ENCODE measurements around the gene CARD9.
A peak's percentile ranks its signal among the peaks of the same experiment; 100 is the strongest.

CARD9 gene

DNA sequence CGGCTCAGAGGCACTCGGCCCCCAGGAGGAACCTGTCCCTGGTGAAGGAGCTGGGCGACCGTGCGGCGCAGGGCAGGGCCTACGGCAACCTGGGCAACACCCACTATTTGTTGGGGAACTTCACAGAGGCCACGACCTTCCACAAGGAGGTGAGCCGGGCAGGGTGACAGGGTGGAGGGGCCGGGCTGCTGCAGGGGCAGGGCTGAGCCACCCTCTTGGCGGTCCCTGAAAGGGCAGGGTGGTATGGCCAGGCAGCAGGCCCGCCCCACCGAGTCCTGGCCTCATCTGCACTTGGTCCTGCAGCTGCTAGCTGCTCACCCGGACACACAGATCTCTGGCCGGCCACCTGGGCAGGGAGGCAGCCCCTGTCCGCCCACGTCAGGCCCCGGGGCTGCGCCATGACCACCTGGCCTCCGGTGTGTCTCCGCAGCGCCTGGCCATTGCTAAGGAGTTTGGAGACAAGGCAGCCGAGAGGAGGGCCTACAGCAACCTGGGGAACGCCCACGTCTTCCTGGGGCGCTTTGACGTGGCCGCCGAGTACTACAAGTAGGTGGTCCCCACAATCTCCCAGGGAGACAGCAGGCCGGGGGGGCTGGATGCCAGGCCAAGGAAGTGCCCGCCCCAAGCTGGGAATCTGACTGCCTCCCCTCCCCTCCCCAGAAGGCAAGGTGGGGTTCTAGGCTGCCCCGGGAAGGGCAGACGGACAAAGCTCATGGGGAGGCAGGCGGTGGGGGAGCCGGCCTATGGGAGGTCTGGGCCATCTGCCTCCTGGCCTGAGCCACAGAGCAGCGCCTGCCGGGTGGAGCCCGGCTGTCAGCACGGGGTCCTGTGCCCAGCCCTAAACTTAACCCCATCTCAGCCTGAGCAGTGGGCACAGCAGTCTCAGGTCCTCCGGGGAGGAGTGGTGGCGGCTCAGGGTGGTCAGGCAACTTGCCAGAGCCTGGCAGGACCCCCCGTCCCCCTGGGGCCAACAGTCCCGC is 35.8 kb downstream of the CARD9 start:
- TF ChIP-seq POLR2A (IDR thresholded peaks at IDR 0.05; ENCODE audit: low read depth, low read length): no peak
- DNase-seq (ENCODE audit: insufficient read length, low spot score) (no peak), FAIRE-seq (no peak)

DNA sequence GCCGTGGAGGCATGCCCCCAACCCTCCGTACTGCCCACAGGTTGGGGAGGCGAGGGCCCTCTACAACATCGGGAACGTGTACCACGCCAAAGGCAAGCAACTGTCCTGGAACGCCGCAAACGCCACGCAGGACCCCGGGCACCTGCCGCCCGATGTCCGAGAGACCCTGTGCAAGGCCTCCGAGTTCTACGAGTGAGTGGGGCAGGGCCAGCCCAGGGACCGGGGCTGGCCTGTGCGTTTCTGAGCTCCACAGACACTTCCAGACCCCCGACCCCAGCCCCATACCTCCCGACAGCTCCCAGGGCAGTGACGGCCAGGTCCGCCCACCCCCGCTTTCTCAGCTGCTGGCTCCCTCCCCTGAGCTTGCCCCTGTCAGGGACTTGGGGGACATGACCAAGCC is 36.6 kb downstream of the CARD9 start:
- no peak for FAIRE-seq
- no peak for TF ChIP-seq POLR2A (IDR thresholded peaks at IDR 0.05; ENCODE audit: low read depth, low read length)
- no peak for DNase-seq (ENCODE audit: insufficient read length, low spot score)

DNA sequence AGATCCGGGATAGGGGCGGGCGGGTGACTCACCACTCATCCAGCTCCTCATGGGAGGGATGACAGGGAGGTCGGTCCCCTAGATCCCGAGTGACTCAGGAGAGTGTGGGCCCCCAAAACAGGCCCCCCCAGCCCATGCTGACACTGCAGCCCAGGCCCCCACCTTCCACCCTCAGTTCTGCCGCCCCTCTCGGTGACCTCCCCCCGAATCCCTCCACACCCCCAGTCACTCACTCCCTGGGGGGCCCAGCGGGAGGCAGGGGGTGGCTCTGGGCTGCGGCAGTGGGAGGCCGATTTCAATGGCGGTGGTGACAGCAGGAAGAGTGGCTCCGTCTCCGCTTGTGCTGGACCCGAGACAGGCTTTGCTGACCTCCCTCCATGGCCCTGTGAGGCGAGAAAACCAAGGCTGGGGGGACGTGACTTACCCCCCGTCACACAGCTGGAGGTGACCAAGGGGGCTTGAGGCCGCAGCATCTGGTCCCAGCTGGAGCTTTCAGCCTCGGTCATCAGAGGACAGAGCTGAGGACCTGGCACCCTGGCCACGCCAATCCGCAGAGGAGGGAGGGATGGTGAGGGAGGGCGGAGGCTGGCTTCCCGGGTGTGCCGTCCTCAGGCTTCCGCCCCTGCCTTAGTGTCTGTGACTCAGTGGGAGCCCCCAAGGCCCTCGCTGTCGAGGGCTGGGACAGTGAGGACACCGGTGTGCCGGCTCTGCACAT is 37.2 kb downstream of the CARD9 start:
- DNase-seq (ENCODE audit: insufficient read length, low spot score) (peak; percentile 93), FAIRE-seq (no peak)
- no peak for TF ChIP-seq POLR2A (IDR thresholded peaks at IDR 0.05; ENCODE audit: low read depth, low read length)

GRCh38 chr9:136335296-136336155 is 37.9 kb downstream of the CARD9 start:
- no peak for FAIRE-seq
- DNase-seq (ENCODE audit: insufficient read length, low spot score): no peak
- TF ChIP-seq POLR2A (IDR thresholded peaks at IDR 0.05; ENCODE audit: low read depth, low read length): no peak

GRCh38 chr9:136334541-136334940 is 38.9 kb downstream of the CARD9 start:
- TF ChIP-seq POLR2A (IDR thresholded peaks at IDR 0.05; ENCODE audit: low read depth, low read length): no peak
- no peak for FAIRE-seq
- DNase-seq (ENCODE audit: insufficient read length, low spot score): no peak

GRCh38 chr9:136333486-136333885 is 40.0 kb downstream of the CARD9 start:
- TF ChIP-seq POLR2A (IDR thresholded peaks at IDR 0.05; ENCODE audit: low read depth, low read length): no peak
- no peak for DNase-seq (ENCODE audit: insufficient read length, low spot score)
- no peak for FAIRE-seq

DNA sequence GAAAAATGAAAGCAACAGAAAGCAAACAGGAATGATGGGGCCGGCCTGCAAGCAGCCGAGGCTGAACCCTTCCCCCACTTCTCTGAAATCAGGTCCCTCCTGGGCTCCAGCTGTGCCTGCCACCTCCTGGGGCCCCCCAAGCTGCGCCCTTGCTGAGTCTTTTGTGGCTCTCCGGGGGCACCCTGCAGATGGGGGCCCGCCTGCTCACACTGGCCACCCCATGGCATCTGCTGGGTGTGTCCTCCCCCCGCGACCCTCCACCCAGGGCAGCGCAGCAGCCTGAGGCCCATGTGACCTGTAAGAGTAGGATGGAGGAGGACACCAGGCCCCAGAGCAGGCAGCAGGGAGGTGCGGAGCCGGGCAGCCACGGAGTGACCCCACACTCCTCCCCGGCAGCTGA is 40.4 kb downstream of the CARD9 start:
- TF ChIP-seq POLR2A (IDR thresholded peaks at IDR 0.05; ENCODE audit: low read depth, low read length): no peak
- no peak for FAIRE-seq
- no peak for DNase-seq (ENCODE audit: insufficient read length, low spot score)

GRCh38 chr9:136332482-136332983 is 40.9 kb downstream of the CARD9 start:
- FAIRE-seq (no peak), DNase-seq (ENCODE audit: insufficient read length, low spot score) (no peak)
- no peak for TF ChIP-seq POLR2A (IDR thresholded peaks at IDR 0.05; ENCODE audit: low read depth, low read length)

DNA sequence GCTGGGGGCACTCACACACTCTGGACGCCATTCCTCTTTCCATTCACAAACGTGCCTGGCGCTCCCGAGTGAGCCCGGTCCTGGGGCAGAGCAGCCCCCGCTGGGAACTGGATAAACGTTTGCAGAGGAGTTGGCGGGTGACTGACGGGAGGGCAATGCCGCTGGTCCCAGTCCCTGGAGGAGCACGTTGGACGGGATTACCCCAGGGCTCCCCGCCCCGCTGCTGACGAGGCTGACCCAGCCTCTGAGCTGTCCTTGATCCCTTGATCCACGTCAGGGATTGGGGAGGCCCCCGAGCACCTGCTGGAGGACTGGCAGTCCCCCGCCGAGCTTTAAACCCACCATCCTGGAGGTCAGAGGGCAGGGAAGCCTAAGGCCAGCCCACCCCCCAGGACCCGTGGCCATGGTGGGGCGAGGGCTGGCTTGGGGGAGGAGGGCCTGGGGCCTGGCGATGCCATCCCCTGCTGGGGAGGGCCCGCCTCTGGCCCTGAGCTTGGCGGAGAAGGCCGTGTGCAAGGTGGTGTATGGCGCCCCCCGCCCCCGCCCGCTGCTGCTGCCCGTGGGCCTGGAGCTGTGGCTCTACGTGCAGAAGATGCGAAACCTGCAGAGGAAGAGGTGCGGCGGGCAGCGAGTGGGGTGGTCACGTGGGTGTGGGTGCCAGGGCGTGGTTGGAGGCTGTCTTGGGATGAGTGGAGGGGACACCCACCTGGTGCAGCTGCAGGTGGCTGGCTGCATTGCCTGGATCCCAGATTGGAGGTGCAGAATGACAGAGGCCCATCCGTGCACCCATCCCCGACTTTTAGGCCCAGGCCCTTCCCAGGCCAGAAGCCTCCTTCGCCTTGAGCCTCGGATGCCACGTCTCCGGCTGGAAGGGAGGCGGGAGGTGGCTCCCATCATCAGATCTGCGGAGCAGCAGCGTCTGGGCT is 41.6 kb downstream of the CARD9 start:
- DNase-seq (ENCODE audit: insufficient read length, low spot score): no peak
- no peak for TF ChIP-seq POLR2A (IDR thresholded peaks at IDR 0.05; ENCODE audit: low read depth, low read length)
- FAIRE-seq: no peak

DNA sequence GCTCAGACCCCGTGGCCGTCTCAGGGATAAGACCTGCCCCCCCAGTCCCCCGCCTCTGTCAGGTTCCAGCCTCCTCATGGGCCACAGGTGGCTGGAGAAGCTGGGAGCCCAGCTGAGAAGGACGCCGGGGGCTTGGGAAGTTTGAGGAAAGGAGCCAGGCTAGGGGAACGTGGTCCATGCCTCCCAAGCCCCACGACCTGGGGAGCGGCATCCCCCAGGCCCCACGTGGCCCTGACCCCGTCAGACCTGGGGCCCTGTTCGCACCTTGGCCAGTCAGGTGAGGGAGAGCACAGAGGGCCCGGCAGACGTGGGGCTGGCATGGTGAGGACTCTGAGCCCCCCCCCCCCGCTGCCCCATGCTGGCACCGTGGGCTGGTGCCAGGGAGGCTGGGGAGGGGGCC is 42.4 kb downstream of the CARD9 start:
- FAIRE-seq (no peak), DNase-seq (ENCODE audit: insufficient read length, low spot score) (no peak)
- TF ChIP-seq POLR2A (IDR thresholded peaks at IDR 0.05; ENCODE audit: low read depth, low read length): no peak

GRCh38 chr9:136330406-136330990 is 43.0 kb downstream of the CARD9 start:
- DNase-seq (ENCODE audit: insufficient read length, low spot score): no peak
- no peak for FAIRE-seq
- no peak for TF ChIP-seq POLR2A (IDR thresholded peaks at IDR 0.05; ENCODE audit: low read depth, low read length)

GRCh38 chr9:136329636-136330405 is 43.6 kb downstream of the CARD9 start:
- no peak for TF ChIP-seq POLR2A (IDR thresholded peaks at IDR 0.05; ENCODE audit: low read depth, low read length)
- FAIRE-seq (no peak), DNase-seq (ENCODE audit: insufficient read length, low spot score) (no peak)

Data from H54 (cell line).